Eye (tissue), 1 donor: ENCODE results near the gene ARPP19.
"Not testable (repeated sequence)": the region's sequence is repeated elsewhere in the genome, so short reads cannot be mapped to it uniquely, and the experiment has no call there.

Experiments used
- DNase-seq: peaks from one replicate; pipeline ENCODE4 v3.0.0-alpha.2; 2015

The ARPP19 gene

DNA sequence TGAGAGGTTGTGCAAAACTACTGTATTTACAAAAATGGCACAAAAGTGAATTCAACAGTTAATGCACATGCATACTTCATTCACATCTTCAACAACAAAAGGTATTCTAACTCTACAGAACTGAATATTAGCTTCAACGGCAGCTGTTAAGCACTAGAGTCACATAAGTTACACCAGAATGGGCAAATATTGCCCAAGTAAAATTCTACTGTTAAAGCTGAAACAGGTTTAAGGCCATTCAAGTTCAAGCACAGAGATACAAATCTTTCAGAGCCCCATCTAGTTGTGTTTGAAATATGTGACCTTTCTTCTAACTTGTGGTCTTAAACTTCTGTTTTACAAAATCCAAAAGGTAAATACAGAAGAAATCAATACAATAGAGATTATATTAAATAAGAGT lies 17.6 kb downstream of the ARPP19 start:
- not testable (repeated sequence) for DNase-seq

DNA sequence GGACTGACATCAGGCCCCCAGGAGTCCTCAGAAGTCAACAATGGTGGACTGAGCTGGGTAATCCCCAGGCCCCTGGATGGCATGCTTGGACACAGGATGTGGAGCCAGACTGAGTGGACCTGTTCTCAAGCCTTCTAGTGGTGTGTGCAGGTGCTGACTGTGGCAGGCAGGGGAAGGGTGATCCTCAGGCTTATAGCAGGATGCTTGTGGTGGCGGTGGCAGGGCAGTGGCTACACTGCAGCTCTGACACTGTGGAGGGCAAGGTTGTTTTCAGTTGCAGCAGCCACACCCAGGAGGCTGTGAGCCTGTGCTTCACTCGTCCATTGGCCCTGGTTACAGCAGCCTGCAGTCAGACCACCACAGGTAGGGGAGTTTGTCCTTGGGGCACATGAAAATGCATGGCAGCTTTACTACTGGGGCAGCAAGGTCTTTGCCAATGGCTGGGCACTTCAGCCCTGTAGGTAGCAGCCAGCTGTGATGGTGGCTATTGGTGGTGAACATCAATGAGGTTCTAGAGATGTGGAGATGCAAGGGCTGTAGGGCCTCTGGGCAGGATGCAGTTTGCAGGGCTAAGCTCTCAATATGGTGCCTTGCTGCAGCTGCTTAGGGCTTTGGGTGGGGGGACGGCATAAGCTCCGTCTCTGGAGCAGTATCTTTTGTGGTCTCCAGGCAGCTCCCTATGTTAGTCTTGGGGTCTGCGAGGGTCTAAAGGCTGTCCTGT lies 22.6 kb downstream of the ARPP19 start:
- no peak for DNase-seq

DNA sequence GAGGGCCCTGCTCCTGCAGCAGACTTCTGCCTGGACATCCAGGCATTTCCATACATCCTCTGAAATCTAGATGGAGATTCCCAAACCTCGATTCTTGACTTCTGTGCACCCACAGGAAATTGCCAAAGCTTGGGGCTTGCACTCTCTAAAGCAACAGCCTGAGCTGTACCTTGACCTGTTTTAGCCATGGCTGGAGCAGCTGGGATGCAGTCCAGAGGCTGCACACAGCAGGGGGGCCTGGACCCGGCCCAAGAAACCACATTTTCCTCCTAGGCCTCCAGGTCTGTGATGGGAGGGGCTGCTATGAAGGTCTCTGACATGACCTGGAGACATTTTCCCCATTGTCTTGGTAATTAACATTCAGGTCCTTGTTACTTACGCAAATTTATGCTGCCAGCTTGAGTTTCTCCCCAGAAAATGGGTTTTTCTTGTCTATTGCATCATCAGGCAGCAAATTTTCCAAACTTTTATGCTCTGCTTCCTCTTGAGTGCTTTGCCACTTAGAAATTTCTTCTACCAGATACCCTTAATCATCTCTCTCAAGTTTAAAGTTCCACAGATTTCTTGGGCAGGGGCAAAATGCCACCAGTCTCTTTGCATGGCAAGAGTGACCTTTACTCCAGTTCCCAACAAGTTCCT lies 28.3 kb downstream of the ARPP19 start:
- DNase-seq, result no peak

DNA sequence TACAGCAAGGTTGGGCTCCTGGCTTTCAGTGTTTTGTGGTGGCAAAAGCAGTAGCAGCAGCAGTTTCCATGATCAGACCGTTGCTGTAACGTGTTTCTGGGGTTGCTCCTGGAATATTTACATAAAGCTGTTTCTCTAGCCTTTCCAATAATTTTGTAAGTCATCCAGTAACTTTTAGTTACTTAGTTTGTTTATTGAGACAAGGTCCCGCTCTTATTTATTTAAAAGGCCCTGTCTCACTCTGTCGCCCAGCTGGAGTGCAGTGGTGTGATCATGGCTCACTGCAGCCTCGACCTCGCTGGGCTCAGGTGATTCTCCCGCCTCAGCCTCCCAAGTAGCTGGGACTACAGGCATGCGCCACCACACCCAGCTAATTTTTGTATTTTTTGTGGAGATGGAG lies 31.4 kb downstream of the ARPP19 start:
- no peak for DNase-seq

DNA sequence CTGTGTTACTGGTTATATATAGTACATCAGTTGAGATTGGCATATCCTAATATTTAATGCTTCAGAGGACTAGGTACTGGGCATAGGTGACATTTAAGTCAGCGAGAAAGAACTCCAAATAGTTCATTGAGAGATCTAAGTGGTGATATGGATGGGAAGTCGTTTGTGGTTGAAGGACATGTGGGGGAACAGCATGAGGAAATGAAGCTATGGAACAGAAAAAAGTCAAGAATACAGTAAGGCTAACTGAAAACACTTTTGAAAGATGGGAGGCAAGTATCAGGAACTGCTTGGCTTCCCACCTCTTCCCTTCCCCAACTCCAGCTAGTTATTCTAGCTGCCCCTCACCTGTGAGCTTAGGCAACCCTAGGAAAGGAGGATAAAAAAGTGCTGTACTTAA lies 36.4 kb downstream of the ARPP19 start:
- no peak for DNase-seq

DNA sequence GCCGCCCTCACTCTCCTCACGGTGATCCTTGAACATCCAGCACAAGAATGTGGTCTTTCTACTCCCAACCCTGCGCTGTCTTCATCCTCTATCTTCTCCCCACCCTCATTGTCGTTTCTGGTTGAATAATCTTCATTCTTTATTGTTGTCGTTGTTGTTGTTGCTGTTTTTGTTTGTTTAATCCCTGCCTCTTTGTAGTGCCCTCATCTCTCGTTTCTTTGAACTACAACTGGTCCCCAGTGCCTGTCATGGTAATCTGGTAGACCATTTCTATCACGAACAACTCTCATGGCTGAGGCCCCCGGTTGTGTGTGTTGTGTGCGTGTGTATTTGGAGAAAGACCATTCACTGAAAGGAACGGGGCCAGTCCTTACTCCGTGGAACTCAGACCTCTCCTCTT lies 38.9 kb downstream of the ARPP19 start:
- DNase-seq, result no peak

DNA sequence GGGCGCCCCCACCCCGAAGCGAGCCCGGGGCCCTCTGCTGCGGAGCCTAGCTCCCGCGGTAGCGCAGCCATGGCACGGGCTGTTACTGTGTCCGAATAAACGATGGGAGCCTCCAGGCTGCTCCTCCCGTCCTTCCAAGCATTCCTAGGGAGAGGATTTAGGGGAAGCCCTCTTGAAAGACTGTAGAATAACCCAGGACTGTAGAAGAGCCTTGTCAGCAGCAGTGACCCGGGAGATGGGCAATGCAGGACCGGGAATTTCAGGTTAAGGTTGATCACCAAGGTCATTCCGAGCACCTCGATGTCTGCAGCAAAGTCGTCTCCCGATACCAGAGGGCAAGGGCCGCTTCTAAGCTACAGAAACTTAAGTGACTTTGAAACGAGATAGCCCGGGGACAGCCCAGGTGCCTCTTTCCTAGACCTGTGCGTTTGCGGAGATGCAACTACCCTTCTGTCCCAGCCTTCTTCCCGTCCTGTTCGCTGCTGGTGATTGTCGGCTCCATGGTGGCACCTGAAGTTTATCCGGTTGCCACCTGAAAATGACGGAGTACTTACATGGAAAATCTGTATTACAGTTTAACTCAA lies 39.4 kb downstream of the ARPP19 start:
- no peak for DNase-seq

DNA sequence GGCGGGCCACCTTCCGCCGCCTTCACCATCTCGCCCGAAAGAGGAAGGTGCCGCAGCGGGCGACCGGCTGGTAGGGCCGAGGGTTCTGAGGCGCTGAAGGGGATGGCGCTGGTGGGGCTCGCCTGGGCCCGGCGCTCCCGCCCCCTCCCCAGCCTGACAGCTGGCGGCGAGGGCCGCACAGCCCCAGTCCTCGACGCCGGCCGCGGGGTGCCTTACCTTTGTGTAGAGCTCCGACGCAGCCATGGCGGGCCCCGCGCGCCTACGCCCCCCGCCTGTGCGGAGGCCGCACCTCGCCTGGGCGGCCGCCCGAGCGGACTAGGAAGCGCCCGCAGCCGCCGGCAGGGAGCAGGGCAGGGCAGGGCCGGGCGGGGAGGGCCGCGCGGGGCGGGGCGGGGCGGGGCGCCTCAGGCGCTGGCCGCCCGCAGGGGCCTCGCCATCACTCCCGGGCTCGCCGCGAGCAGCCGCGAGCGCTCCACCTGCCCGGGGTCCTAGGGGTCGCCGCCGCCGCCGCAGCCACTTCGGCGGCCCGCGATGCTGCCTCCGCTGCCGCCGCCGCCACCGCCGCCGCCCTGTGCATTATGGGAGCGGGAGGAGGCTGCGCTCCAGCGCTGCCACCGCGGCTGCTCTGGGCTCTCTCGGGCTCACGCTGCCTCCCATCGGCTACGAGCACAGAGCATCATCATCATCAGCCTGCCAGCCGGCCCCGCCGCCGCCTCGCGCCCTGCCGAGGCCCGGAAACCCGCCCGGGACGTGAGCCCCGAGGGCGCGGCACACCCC lies 40.1 kb downstream of the ARPP19 start, which contains the start of gene MYO5A:
Gene MYO5A (minus strand): TSS at position 317 of the 777 bp plus-strand sequence. CDS start 74 bp downstream, at position 243.
- DNase-seq, result peak; percentile 88

DNA sequence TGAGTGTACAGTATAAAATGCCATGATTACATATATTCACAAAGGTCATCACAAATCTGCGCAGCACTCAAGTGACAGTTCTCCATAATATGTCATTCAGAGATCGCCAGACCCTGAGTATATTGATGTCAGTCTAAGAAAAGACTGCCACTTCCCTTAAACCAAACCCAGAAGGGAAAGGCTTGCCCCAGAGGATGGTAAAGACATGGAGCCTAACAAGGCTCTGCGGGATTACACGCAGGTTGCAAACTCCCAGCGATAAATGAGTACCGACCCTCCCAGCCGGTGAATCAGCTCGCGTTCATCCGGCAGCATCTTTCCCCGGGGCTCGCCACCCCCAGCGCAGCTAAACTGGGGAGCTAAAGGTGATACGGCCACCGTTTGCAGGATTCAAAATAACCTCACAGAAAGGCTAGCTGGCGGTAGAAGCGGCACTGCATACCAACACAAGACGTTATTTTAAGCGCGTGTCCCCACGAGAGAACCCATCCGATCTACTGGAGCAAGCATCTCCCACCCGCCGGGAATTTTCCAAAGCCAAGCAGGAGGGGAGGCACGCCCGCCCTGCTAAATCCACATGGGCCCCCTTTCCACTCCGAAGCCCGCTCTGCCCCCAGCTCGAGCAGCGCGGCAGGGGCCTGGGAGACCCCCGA lies 40.8 kb downstream of the ARPP19 start:
- no peak for DNase-seq

DNA sequence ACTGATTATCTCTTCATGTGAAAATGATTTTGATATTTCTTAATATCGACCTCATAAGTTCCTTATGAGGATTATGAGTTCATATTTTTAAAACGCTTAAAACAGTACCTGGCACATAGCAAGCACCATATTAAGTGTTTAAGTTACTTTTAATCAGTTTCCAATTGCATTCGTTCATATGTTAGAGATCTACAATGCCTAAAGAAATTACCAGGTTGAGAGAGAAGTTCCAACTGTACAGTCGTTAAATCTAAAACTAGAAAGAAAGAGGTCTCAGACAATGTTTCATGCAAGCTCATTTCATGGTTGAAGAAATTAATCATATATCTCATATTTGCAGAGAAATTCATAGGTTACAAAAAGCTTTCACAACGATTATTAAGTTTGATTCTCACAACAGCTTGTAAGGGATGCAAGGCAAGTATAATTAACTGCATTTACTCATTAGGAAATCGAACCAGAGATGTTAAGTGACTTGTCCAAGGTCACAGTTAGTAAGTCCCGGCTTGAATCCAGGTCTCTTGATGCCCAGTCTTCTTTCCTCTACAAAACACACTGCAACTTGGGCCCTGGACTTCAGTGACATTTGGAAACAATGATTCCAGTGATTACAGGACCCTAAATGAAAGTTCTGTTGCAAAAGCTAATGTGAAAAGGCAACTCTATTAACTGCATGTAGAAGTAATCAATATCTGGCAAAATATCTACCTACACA lies 41.5 kb downstream of the ARPP19 start:
- DNase-seq, result no peak

DNA sequence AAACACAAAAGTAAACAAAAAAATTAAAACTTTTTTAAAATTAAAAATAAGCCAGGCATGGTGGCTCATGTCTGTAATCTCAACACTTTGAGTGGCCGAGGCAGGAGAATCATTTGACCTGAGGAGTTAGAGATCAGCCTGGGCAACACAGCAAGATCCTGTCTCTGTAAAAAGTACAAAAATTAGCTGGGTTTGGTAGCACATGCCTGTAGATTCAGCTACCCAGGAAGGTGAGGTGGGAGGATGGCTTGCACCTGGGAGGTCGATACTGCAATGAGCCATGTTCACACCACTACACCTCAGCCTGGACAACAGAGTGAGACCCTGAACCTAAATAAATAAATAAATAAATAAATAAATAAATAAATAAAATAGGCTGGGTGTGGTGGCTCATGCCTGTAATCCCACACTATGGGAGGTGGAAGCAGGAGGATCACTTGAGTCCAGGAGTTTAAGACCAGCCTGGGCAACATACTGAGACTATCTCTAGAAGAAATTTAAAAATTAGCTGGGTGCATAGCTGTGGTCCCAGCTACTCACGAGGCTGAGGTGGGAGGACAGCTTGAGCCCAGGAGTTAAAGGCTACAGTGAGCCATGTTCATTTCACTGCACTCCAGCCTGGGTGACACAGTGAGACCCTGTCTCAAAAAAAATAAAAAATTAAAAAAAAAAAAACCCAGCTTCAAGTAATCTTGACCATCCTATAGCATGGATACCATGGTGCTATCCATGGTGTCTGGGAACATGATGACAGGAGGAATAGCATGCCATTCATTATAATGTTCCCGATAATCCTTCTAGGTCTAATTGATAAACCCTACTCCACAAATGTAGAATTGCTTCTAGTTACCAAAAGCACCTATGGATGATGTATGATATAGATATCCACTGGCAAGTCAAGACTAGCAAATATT lies 44.4 kb downstream of the ARPP19 start:
- no peak for DNase-seq

DNA sequence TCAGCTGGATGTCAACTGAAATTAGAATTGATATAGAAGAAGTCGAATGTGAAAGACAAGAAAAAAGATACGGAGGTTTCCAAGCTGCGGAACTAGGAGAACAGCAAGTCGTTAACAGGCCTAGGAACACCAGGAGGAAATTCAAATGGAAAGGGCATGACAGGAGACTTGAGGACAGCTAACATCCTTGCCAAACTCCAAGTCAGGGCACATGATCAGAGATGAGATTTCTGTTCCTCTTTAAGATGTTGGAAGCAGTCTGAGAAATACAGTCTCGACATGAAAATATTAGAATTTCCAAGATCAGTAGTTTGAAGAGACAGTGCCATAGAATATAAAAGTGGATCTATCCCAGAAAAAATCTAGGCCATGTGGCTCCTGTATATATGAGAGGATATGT lies 45.2 kb downstream of the ARPP19 start:
- no peak for DNase-seq

DNA sequence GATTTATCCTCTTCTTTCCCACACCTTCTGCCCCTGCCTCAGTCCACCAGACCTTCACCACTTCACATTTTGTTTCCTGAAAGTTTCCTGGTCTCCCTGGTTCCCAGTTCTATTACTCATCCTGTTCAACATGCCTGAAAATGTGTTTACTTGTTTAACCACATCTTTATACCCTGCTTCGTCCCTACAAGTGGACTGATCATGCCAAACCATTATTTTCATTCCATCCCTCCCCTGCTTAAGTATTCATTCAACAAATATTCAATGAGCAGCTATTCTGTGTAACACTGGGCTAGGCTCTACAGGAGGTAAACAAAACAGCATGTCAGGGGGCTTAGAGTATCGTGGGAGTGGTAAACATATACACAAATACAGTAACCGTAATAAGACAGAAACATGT lies 45.6 kb downstream of the ARPP19 start:
- no peak for DNase-seq

DNA sequence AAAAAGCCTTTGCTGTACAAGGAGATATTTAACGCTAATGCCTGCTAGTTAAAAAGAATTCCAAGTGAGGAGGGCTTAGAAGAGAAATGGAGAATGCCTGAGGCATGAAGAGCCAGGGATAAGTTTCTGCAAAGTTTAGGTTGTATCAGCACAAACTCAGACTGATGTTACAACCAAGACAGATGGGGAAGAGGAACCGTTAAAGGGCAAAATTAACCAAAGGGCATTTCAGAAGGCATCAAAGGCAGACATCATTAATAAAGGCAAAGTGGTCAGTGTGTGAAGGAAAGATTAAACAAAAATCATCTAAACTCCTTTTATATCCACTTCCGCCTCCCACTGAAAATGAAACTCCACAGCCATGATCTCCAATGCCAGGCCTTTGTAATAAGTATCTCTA lies 47.1 kb downstream of the ARPP19 start:
- DNase-seq, result no peak

DNA sequence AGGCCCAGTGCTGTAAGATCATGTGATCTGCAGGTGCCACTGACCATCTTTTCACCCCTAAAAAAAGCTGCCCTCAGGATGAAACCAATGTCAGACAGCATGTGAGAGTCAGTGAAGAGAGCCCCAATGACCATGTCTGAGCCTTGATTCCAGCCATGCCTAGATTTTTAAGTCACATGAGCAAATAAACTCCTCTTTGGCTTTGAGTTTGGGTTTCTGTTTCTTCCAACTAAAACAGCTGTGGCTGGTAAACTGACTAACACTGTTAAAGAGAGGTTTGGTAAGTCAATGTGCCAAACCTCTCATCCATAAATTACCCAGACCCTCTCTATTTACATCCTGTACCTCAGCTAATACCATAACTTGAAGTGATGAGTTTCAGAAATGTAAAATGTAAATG lies 48.4 kb downstream of the ARPP19 start:
- DNase-seq, result no peak

DNA sequence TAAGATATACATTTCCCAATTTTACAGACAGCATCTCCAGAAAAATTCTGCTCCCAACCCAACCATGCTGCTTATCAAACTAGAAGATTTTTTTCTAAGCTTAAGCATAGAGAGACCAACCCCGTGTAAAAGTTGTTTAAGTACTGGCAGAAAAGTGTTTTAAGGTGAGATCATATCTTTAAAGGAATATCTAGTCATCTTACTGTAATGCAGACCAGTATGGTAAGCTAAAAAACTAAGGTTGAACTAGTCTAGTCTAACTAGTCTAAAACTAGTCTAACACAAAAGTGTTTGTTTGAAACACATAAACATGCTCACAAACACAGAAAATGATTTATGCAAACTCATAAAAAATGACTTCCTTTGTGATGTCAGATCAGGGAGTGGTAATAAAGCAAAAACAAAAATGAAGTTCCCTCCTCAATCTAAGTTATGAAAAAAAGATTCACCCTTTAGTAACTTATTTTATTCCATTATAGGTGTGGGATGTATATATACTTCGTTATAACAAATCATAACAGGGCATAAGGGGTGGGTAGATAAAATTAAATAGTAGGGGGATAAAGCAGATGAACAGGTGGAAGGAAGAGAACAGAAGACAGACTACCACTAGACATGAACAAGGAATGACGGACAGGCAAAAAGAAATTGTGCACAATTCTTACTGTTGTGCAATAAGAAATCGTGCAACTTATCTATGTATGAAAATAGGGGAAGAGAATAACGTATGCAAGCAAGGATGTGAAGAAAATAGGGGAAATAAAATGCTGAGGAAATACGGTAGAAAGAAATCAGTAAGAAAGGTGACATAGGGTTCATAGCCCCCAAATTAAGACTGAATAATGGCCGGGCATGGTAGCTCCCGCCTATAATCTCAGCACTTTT lies 50.1 kb downstream of the ARPP19 start:
- DNase-seq, result no peak

DNA sequence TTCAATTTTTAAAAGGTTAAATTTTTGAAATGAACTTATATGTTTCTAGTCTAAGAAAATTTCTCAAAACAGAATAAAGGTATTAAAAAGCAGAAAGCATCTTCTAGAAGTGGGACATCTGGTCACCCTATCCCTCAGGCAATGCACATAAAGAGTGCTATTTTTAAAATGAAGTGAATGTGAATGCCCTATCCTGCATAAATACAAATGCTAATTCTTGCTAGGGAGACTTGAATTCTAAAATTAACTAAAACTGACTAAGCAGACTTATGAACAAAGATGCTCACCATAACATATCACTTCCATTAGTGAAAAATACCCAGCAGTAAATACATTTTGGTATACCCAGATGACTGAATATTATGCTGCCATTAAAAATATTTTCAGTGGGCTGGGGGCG lies 51.8 kb downstream of the ARPP19 start:
- DNase-seq, result no peak

DNA sequence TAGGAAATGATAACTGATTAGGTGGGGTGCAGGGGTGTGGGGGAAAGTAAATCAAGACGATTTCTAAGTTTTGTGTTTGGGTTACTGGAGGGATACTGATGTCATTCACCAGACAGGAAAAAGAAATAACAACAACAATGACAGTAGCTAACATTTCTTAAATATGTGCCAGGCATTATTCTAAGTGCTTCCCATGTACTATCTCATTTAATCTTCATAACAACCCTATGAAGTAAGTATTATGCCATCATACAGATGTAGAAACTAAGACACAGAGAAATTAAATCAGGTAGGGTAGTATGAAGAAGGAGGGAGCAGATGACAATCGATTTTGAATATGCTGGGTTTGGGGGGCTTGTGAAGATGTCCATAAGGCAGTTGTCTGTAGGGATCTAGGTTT lies 53.5 kb downstream of the ARPP19 start:
- no peak for DNase-seq

DNA sequence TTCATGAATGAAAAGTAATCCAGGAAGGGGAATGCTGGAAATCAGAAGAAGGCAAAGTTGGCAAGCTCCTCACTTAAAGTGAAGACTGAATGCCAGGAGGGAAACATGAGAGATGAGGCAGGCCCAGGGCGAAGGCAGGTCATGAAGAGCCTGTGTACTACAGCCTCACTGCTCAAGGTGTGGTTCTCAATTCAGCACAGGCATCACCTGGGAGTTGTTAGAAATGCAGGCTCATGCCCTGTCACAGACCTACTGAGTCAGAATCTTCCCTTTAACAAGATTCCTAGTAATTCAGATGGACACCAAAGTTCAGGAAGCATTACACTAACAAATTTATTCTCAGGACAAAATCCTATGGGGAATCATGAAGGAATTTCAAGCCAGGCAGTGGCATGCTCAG lies 54.3 kb downstream of the ARPP19 start:
- no peak for DNase-seq

DNA sequence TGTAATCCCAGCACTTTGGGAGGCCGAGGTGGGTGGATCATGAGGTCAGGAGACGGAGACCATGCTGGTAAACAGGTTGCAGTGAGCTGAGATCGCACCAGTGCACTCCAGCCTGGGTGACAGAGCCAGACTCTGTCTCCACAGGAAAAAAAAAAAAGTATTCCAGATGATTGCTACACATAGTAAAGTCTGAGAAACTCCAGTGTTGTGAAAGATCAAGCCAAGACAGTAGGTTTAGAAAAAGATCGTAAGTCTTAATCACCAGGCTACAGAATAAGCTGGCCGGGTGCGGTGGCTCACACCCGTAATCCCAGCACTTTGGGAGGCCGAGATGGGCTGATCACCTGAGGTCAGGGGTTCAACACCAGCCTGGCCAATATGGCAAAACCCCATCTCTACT lies 56.0 kb downstream of the ARPP19 start:
- not testable (repeated sequence) for DNase-seq
